HTERT RPE-1 (cell line): Measurements from ENCODE around the gene CDH24.

Experiments
- in situ Hi-C: fragments of 300-500 bp; cut with MboI; formaldehyde crosslinking; loops from 4 replicates; pipeline ENCODE4 v1.14.3; 2020; ENCODE audit warnings: low sequenced_read_pairs

Gene CDH24

DNA sequence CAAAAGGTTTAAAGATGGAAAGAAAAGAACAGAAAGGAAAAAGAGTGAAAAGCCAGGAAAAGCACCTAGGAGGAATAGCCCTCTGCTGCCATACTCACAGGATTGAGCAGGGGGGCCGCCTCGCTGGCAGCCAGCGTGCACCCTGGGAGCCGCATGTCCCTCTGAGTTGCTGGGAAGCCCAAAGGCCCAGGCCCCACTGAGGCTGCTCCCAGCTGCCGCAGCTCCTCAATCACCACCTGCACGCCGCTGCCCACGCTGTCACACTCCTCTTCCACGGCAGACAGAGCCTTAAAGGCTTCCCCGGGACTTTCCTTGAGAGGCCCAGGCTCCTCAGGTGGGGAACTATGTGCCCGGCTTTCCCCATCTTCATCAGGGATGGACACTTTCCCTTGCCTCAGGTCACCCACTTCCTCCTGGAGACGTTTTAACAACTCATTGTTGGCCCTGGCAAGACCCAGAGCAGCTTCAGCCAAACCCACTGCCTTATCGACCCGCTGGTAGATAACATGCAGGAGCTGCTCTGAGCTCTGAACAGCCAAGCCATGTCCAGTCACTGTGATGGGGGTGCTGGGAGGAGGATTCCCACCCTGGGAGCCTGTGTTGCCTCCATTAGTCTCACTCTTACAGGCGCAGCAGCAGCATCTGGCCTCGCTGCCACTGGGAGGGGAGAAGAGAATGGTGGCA is 58.8 kb downstream of the CDH24 start:
- in situ Hi-C loops, result no loop called here

DNA sequence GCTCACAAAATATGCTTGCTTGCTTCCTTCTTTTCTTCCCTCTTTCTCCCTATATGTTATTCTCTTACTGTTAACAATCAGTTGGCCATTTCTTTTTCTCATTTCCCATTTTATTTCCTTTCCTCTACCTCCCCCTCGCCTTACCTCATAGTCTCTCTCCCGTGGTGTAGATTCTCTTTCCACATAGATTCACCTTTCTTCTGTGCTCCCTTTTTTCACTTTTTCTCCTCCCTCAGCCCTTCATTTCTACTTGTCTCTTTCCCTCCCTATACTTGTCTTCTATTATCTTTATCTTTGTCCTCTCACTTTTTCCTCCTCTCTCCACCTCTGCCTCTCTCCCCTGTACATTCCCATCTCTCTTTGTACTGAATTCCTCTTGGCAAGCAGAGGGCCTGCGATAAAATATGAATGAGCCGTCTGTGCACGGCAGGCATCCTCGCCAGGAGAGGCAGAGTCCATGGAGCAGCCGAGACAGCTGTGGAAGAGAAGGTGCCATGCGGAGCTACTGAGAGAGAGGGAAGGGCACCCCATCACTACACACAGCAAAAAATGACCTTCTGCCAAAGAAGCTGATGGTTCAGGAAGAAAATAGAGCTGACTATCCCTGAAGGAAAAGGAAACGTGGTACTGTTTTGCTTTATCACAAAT is 59.5 kb downstream of the CDH24 start:
- in situ Hi-C loops, result no loop called here
